Esophagus squamous epithelium (tissue), 5 donors: ENCODE results near the gene CHMP4A. TPM values are rescaled to one million over a fixed set of nuclear protein-coding genes. Genes with fewer than 3 reads are reported as not detected.

Source experiments
- DNase-seq: peaks from one replicate; lab custom pipeline; 2025; lab: John Stamatoyannopoulos, UW
- H3K27ac ChIP-seq, 4 donors: fragments of 200-600 bp; sonication (generic); one replicate each; pipeline ENCODE4 v1.5.1; 2016 to 2019; ENCODE audit warnings: mild to moderate bottlenecking in 1 of 4
- H3K27me3 ChIP-seq, 4 donors: fragments of 200-600 bp; sonication (generic); 1 replicate in 3 of 4; 2 replicates in 1 of 4; pipeline versions ENCODE4 v1.5.1 to v1.6.0; 2017 to 2021; ENCODE audit warnings: antibody characterized with exemption in 1 of 4
- H3K36me3 ChIP-seq, 3 donors: fragments of 200-600 bp; sonication (generic); one replicate each; pipeline ENCODE4 v1.5.1; 2016 to 2019
- H3K4me1 ChIP-seq, 3 donors: fragments of 200-600 bp; sonication (generic); one replicate each; pipeline ENCODE4 v1.5.1; 2017 to 2019
- H3K4me3 ChIP-seq, 4 donors: fragments of 200-600 bp; sonication (generic); 1 replicate in 3 of 4; 2 replicates in 1 of 4; pipeline ENCODE4 v1.5.1; 2016 to 2019; ENCODE audit warnings: mild to moderate bottlenecking in 2 of 4, moderate library complexity in 1 of 4
- H3K9me3 ChIP-seq, 3 donors: fragments of 200-600 bp; sonication (generic); one replicate each; pipeline ENCODE4 v1.5.1; 2016 to 2019
- CTCF ChIP-seq, 6 experiments: fragments of 450-650 bp in 4 of 6; fragments of 200-600 bp in 2 of 6; sonication (generic) in 2 of 6; IDR thresholded peaks; one replicate each; pipeline ENCODE4 v1.5.1; 2016 to 2019; ENCODE audit warnings: antibody characterized with exemption in 6 of 6, mild to moderate bottlenecking in 4 of 6, moderate library complexity in 4 of 6
- POLR2A ChIP-seq, 4 donors: fragments of 450-650 bp; IDR thresholded peaks; one replicate each; pipeline ENCODE4 v1.6.1; 2017; ENCODE audit warnings: antibody characterized with exemption in 4 of 4, mild to moderate bottlenecking in 4 of 4, moderate library complexity in 3 of 4
- WGBS, 2 donors: methylation state at CpG; one replicate each; pipeline ENCODE4 v1.1.5; 2018; 5-methylcytosine and 5-hydroxymethylcytosine counted together
- intact Hi-C: fragments of 100-400 bp; cut with DNase I; formaldehyde crosslinking; loops from one replicate; pipeline ENCODE4 v1.15.0; 2022
- total RNA-seq, 4 donors: library from RNA; depleted of rRNA; stranded (reverse); fragments of >200 nt; gene quantifications; one replicate each; pipeline ENCODE4 v1.1.0, GENCODE V29; 2016
- donor health status: DM: yes; HTN: yes; CAD: no.

CHMP4A gene
- total RNA-seq, result 10 to 100 TPM; 23.6 to 80.7 (median 62.8) TPM

GRCh38 chr14:24212924-24213865, at the start of gene CHMP4A:
Gene CHMP4A, minus strand, starts transcription at chr14:24213488. Its CDS starts 49 bp downstream, at chr14:24213439.
- Histone ChIP-seq H3K4me3 (peak within 1 kb of the TSS; percentile 81 to 93 (median 82)), H3K4me1 (peaks cover 0 to 47% (median 19%) of the 10 kb centered on the region in 3 donors), H3K27ac (peak within 1 kb of the TSS; percentile 97 to 99 (median 98)), H3K36me3 (peaks cover 4 to 54% (median 9%) of the 10 kb centered on the region in 3 donors), H3K9me3 (no peaks in the 10 kb centered on the region), H3K27me3 (no peaks in the 10 kb centered on the region)
- 0 to 1% methylated on average over 39 to 41 of the region's 53 CpGs for WGBS, 2 donors
- DNase-seq, result peak; percentile 92
- intact Hi-C loops, result no loop called here
- TF ChIP-seq CTCF (IDR thresholded peaks at IDR 0.05) (peak in 3 of 6 experiments; percentile 12 to 41 (median 33)), POLR2A (IDR thresholded peaks at IDR 0.05) (peak in 3 of 4 donors; percentile 94 to 97 (median 96))

DNA sequence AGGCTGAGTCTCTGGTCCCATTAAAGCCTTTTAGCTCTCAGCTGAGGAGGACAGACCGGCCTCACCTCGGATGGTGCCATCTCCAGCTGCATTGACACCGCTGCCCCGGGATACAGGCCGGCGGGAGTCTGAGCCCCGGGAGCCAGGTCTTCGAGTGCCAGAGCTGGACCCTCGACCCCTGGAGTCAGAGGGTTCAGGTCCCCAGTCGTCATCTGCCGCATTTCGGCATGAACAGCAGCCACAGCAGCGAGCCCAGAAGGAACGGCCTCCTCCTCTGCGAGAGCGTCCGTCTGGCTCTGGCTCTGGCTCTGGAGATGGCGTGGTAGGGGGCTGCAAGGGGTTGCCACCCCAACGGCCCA, 48.7 kb upstream of the CHMP4A start:
- no peak for DNase-seq
- whole genome bisulfite sequencing, 2 donors, result no CpG with 5 or more reads among the region's 19 CpGs
- intact Hi-C loops, result no loop called here
- TF ChIP-seq CTCF (IDR thresholded peaks at IDR 0.05) (no peak), POLR2A (IDR thresholded peaks at IDR 0.05) (no peak)
- Histone ChIP-seq H3K4me3 (peak overlapping the region; percentile 36 to 57 (median 48)), H3K4me1 (peaks cover 17 to 83% (median 42%) of the 10 kb centered on the region in 3 donors), H3K27ac (peak overlapping the region; percentile 81 to 89 (median 87)), H3K36me3 (peaks cover 9 to 73% (median 14%) of the 10 kb centered on the region in 3 donors), H3K27me3 (no peaks in the 10 kb centered on the region), H3K9me3 (no peaks in the 10 kb centered on the region)

DNA sequence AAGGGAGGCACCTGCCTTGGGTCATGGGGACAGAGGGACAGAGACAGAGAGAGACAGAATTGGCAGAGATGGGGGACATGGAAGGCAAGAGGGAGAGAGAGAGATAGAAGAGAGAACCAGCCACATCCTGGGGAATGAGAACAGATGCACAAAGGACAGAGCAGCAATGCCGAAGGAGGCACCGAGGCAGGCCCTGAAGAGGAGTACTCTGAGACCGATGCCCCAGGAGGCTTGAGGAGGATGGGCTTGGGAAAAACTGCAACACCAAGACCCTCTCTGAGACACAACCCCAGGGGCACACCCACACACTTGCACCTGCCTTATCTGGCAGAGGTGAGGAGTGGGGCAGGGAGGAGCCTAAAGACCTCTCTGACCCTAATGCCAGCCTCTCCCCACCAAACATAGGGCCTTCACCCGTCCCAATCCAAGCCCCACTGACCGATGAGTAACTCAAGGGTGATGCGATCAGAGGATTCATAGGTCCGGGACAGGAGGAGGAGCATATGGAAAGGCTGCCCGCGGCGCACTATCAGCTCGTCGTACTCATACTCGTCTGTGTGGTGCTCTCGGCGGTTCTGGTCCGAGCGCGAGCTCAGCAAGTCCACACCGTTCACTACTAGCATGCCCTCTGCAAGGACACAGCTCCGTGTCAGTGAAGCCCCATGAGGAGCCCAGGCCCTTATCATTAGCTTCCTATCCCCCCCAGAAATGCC, 48.1 kb upstream of the CHMP4A start:
- 89 to 96% methylated on average over 3 to 20 of the region's 20 CpGs for WGBS, 2 donors
- H3K27ac ChIP-seq, result peak overlapping the region; percentile 81 to 89 (median 87)
- H3K27me3 ChIP-seq, result no peaks in the 10 kb centered on the region
- TF ChIP-seq POLR2A (IDR thresholded peaks at IDR 0.05) (no peak), CTCF (IDR thresholded peaks at IDR 0.05) (no peak)
- H3K4me1 ChIP-seq, result peaks cover 14 to 78% (median 42%) of the 10 kb centered on the region in 3 donors
- DNase-seq, result no peak
- intact Hi-C loops, result no loop called here
- H3K36me3 ChIP-seq, result peaks cover 3 to 73% (median 13%) of the 10 kb centered on the region in 3 donors
- peak overlapping the region; percentile 36 to 57 (median 48) for H3K4me3 ChIP-seq
- H3K9me3 ChIP-seq, result no peaks in the 10 kb centered on the region

- intact Hi-C loops, result no loop called here
- Histone ChIP-seq H3K27ac (peak overlapping the region; percentile 81 to 89 (median 87)), H3K36me3 (peaks cover 0 to 73% (median 8%) of the 10 kb centered on the region in 3 donors), H3K4me1 (peaks cover 13 to 72% (median 41%) of the 10 kb centered on the region in 3 donors), H3K9me3 (no peaks in the 10 kb centered on the region), H3K27me3 (no peaks in the 10 kb centered on the region), H3K4me3 (peak overlapping the region; percentile 36 to 57 (median 48))
- 43 to 50% methylated on average over 1 to 2 of the region's 4 CpGs for WGBS, 2 donors
- TF ChIP-seq CTCF (IDR thresholded peaks at IDR 0.05), result no peak
- TF ChIP-seq POLR2A (IDR thresholded peaks at IDR 0.05), result no peak
- no peak for DNase-seq
Observed at GRCh38 chr14:24260780-24261157, 47.5 kb upstream of the CHMP4A start.
